ENCODE data around the gene TOP2B.

DNA sequence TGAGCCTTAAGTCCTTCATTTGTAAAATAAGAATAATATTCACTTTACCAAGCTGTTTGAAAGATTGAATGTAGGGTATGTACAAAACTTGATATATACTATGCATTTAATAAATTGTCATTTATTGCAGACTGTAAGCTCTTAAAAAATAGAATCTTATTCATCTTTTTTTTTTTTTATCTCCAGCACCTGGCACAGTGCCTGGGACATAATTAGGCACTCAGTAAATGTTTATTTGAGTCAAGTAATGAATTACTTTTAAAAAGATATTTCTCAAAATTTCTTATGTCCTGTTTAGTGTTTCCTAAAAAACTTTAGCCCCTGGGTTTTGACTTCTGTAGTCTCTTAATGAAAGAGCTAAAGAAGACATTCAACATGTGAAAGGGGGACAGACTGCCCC lies 71.7 kb downstream of the TOP2B start:
- TF ChIP-seq, protein P1, sequence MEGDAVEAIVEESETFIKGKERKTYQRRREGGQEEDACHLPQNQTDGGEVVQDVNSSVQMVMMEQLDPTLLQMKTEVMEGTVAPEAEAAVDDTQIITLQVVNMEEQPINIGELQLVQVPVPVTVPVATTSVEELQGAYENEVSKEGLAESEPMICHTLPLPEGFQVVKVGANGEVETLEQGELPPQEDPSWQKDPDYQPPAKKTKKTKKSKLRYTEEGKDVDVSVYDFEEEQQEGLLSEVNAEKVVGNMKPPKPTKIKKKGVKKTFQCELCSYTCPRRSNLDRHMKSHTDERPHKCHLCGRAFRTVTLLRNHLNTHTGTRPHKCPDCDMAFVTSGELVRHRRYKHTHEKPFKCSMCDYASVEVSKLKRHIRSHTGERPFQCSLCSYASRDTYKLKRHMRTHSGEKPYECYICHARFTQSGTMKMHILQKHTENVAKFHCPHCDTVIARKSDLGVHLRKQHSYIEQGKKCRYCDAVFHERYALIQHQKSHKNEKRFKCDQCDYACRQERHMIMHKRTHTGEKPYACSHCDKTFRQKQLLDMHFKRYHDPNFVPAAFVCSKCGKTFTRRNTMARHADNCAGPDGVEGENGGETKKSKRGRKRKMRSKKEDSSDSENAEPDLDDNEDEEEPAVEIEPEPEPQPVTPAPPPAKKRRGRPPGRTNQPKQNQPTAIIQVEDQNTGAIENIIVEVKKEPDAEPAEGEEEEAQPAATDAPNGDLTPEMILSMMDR (conservative IDR thresholded peaks at IDR 0.05), result no peak
- TF ChIP-seq EZH2 (IDR thresholded peaks at IDR 0.05; ENCODE audit: low read depth), result no peak
